Ramos (cell line): ENCODE measurements around the gene LRP1B.

Experiments used
- in situ Hi-C: fragments of 300-500 bp; cut with MboI; formaldehyde crosslinking; loops from one replicate; pipeline ENCODE4 v1.14.3; 2022; ENCODE audit warnings: low sequenced_read_pairs; ENCODE audit not compliant: unreplicated experiment

Gene LRP1B

GRCh38 chr2:142044197-142044596 is 86.6 kb downstream of the LRP1B start:
- in situ Hi-C loops: no loop called here

DNA sequence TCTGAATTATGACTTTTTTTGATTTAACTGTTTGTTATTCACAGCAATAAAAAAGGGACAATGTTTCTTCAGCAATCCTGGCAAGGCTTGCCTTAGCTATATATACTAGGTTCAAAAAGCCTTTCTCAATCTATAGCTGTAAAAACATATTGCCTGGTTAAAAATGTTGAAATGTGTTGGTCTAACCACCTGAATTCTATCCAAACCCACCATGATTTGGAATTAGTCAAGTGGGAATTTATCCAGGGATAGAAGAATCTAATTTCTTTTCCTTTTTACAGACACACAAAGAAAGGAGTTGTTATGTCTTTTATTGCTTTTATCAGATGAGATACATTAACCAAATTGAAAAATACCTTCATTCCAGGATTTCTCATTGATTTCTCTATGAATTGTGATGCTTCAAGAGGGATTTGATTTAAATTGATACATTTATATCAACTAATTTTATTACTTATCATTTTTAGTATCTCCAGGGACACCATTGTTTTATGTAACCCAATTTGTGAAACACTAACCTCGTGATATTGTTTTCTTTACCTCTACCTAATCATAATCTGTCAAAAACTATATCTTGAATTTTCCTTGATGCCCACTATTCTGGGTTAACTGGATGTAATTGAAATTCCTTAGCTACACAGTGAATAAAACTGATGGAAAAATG is 88.1 kb downstream of the LRP1B start:
- in situ Hi-C loops: no loop called here

GRCh38 chr2:142041996-142042395 is 88.8 kb downstream of the LRP1B start:
- in situ Hi-C loops: no loop called here

DNA sequence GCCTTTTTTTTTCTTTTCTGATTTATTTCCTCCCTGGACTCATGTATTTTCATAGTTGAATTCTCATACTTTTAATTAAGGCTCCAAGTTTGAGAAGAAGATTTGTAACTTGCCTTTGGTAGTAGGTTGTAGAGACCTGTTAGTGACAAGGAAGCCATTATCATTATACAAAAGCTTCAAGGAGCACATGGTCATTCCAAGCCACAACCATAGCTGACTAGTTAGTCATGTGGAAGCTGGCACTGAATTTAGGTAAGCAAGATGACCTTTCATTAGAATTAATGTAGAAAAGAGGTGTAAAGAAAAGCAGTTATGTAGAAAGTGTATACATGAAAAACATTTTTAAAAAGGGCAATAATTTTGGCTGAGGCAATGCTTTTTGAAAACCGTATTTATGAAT is 89.7 kb downstream of the LRP1B start:
- in situ Hi-C loops: no loop called here

DNA sequence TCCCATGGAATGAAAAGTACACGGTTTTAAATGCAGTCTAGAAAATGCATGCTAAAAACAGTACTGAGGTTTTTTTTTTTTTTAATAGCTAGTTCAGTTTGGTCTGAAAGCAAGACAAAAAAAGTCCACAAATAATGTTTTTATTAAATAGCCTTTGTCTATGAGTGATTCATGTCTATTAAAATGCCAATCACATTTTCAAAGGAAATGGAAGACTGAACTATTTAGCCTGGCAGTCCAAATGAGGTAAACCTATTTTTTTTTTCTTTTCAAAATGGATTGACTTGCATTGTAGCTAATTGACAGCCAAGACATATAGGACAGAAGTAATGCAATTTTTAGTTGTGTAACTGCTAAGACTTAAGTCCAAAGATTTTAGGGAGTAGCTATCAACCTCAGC is 90.3 kb downstream of the LRP1B start:
- in situ Hi-C loops: no loop called here

GRCh38 chr2:142038826-142039225 is 92.0 kb downstream of the LRP1B start:
- in situ Hi-C loops: no loop called here

DNA sequence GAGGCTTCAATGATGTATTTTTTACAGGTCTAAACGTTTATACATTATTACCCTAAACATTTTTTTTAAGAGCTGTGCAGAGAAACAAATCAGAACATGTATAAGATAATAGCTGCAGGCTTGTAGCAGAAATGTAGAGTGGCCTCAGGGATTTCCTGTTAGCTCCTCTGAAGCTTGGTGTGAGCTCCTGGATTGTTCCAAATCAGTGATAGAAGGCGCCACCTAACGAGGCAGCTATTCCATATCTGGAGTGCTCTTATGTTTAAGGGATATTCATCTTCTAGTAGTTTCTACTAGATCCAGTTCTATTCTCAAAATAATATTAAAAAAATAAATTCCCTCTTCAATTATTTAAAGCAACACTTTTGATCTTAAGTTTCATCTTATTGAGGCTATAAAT is 93.1 kb downstream of the LRP1B start:
- in situ Hi-C loops: no loop called here

- in situ Hi-C loops: no loop called here
Observed at GRCh38 chr2:142037066-142037465, 93.8 kb downstream of the LRP1B start.

- in situ Hi-C loops: no loop called here
Observed at GRCh38 chr2:142033393-142033792, 97.4 kb downstream of the LRP1B start.

GRCh38 chr2:142031656-142032055 is 99.2 kb downstream of the LRP1B start:
- in situ Hi-C loops: no loop called here

DNA sequence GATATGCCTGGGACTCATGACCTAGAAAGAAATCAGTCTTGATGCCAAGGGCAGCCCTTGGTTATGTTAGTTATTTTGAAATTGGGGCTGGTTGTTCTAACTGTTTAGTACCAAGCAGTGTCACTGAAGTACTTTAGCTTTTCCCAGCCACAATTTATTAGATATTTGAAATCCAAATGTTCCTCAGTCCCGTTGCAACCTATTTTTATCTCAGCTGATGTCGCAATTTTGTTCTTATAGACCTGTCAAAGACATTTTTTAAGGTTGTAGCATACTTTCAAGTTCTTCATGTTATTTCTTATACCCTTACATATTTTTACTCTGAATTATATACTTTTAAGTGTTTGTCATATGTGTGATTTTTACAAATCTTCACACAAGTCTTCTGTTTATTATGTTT is 100.1 kb downstream of the LRP1B start:
- in situ Hi-C loops: no loop called here

- in situ Hi-C loops: no loop called here
Observed at GRCh38 chr2:142029974-142030373, 100.8 kb downstream of the LRP1B start.

- in situ Hi-C loops: no loop called here
Observed at GRCh38 chr2:142025394-142025793, 105.4 kb downstream of the LRP1B start.

DNA sequence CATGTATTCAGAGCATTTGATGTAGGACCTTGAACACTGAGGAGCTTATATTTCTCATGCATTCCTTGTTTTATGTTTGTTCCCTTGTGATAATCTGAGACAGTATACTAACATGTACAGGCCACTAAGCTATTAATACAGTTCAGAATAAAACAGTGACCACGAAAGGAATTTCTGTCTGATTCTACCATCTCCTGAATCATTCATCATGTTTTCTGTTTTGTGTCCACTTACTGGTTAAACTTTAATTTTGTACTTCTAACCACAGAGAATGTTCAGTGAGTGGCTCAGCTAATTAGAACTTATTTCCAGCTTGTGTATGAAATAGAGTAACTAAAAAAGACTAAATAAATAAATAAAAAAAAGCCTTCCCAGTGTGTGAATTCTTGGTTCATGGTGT is 110.4 kb downstream of the LRP1B start:
- in situ Hi-C loops: no loop called here

DNA sequence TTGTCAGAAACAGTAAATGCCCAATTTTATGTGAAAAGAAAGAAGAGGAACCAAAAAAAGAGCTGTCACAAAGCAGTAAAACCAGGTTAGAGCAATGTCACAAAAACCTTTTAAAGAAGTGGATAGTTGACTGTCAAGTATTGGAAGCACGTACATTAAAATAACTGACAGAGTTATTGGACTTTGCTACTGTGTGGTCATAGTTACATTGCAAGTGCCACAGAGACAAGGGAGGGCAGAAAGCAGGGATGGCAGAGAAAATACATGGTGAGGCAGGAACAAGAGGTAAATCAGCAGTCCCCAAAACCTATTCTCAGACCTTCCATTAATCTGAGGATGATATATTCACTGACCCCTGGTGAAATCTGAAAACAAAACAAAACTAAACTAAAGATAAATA is 116.3 kb downstream of the LRP1B start:
- in situ Hi-C loops: no loop called here

- in situ Hi-C loops: no loop called here
Observed at GRCh38 chr2:142012797-142013196, 118.0 kb downstream of the LRP1B start.

- in situ Hi-C loops: no loop called here
Observed at GRCh38 chr2:142010477-142011270, 120.1 kb downstream of the LRP1B start.

- in situ Hi-C loops: no loop called here
Observed at GRCh38 chr2:142008135-142008744, 122.6 kb downstream of the LRP1B start.

DNA sequence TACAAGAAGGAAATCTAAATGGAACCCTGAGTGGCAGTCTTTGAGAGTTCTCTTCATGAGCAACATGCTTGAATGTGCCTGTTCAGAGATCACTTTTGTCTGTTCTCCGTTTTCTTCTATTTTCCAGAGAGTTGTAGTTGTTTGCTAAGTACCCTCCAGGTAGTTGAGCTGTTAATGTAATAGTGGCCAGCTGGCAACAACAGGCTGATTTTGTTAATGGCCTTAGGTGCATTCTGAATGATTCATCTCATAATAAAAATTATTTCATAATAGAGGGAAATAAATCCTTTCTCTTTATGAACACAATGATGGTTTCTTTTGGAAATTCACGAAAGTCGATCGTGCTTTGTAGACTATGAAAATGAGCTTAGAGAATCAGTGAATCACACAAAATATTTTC is 136.8 kb downstream of the LRP1B start:
- in situ Hi-C loops: no loop called here

DNA sequence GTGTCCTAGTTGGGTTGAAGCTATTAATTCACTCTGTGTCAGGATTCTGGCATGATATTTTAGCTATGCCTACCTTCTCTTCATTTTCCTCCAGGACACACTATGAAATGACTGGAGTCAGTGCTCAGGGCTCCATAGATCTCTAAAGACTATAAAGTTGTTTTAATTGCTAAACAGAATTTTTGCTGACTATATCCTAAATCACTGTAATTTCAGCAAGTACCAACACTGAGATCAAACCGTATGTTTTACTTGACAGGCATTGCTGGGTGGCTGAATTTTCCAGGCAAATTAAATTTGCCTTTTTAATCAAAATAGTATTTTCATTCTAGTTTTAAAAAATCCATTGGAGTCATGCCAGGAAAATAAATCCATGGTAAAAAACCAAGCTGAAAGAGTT is 138.1 kb downstream of the LRP1B start:
- in situ Hi-C loops: no loop called here

- in situ Hi-C loops: no loop called here
Observed at GRCh38 chr2:141968433-141968832, 162.4 kb downstream of the LRP1B start.

- in situ Hi-C loops: no loop called here
Observed at GRCh38 chr2:141967980-141968379, 162.8 kb downstream of the LRP1B start.
